Measurements from ENCODE around the gene SRBD1. TPM values are rescaled to one million over a fixed set of nuclear protein-coding genes. Genes with fewer than 3 reads are reported as not detected.

SRBD1 gene
- total and polyA plus RNA-seq, 4 donors, result 4.0 to 22.2 (median 10.0) TPM

DNA sequence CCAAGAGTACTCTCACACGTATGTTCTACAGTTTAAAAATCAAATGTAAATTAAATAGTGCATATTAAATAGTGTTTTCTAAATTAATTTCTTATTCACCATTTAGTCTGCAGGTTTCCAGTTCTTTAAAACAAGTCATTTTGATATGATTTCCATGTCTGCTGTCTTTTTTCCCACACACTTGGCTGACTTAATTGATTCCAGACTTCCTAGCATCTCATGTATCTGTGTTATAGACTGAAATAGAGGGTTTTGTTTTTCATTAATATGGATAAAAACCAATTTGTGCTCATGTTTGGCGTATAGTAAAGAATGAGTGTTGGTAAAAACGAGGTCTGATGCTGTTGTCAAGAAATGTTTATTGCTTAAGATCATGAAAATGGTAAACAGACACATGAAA, 104.3 kb downstream of the SRBD1 start:
- H3K4me3 ChIP-seq (ENCODE audit: low read depth in 1 of 3, low read length in 3 of 3), result no peak overlapping the region
- no peak for DNase-seq (ENCODE audit: low spot score)
- 96% methylated on average over 3 of the region's 3 CpGs for WGBS

DNA sequence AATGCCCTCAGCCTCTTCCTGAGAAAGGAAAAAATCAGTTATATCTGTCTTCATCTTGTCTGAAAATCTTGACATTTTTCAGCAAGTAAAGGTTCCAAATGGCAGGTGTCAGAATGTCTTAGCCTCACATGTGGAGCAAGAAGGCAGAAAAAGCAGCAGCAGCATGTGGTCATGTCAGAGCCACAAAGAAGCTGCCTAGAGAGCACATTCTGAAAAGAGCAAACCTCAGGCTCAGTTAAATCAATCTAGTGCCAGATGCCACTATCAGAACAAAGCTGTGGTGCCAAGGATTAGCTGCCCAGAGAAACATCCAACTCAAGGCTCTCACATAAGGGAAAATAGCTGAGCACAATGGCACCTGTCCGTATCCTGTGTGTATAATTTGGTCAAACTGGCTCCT, 105.9 kb downstream of the SRBD1 start:
- H3K9ac ChIP-seq (ENCODE audit: low read depth in 1 of 2, low read length in 2 of 2), result no peak overlapping the region
- no peak overlapping the region for H3K27ac ChIP-seq (ENCODE audit: low read depth in 1 of 2, low read length in 2 of 2)
- no peaks in the 10 kb centered on the region for H3K36me3 ChIP-seq (ENCODE audit: control insufficient read depth in 4 of 4, insufficient read depth in 3 of 4, low read depth in 1 of 4, low read length in 3 of 4)
- H3K4me1 ChIP-seq (ENCODE audit: control insufficient read depth in 4 of 4, insufficient read depth in 4 of 4, low read length in 3 of 4), result peaks cover 0 to 1% (median 0%) of the 10 kb centered on the region in 4 donors
- DNase-seq (ENCODE audit: low spot score), result no peak
- H3K9me3 ChIP-seq (ENCODE audit: control insufficient read depth in 4 of 4, low read length in 3 of 4), result no peaks in the 10 kb centered on the region
- no peaks in the 10 kb centered on the region for H3K27me3 ChIP-seq (ENCODE audit: control insufficient read depth in 4 of 4, insufficient read depth in 4 of 4, low read length in 3 of 4)
- WGBS, result 98% methylated on average over 1 of the region's 1 CpG
- H3K4me3 ChIP-seq (ENCODE audit: low read depth in 1 of 3, low read length in 3 of 3), result no peak overlapping the region
- TF ChIP-seq, protein P1, sequence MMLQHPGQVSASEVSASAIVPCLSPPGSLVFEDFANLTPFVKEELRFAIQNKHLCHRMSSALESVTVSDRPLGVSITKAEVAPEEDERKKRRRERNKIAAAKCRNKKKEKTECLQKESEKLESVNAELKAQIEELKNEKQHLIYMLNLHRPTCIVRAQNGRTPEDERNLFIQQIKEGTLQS (IDR thresholded peaks at IDR 0.05), result no peak
- TF ChIP-seq, protein P2, sequence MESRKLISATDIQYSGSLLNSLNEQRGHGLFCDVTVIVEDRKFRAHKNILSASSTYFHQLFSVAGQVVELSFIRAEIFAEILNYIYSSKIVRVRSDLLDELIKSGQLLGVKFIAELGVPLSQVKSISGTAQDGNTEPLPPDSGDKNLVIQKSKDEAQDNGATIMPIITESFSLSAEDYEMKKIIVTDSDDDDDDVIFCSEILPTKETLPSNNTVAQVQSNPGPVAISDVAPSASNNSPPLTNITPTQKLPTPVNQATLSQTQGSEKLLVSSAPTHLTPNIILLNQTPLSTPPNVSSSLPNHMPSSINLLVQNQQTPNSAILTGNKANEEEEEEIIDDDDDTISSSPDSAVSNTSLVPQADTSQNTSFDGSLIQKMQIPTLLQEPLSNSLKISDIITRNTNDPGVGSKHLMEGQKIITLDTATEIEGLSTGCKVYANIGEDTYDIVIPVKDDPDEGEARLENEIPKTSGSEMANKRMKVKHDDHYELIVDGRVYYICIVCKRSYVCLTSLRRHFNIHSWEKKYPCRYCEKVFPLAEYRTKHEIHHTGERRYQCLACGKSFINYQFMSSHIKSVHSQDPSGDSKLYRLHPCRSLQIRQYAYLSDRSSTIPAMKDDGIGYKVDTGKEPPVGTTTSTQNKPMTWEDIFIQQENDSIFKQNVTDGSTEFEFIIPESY (IDR thresholded peaks at IDR 0.05), result no peak
- TF ChIP-seq GABPA (IDR thresholded peaks at IDR 0.05 in 1 of 2, conservative IDR thresholded peaks at IDR 0.05 in 1 of 2) (no peak), RXRA (IDR thresholded peaks at IDR 0.05) (no peak), HNF4G (IDR thresholded peaks at IDR 0.05) (no peak), RAD21 (IDR thresholded peaks at IDR 0.05) (no peak), FOXA2 (IDR thresholded peaks at IDR 0.05) (no peak), JUND (IDR thresholded peaks at IDR 0.05) (no peak)

More for the DNA sequence above, 104.3 kb downstream of the SRBD1 start:
- TF ChIP-seq, protein P3, sequence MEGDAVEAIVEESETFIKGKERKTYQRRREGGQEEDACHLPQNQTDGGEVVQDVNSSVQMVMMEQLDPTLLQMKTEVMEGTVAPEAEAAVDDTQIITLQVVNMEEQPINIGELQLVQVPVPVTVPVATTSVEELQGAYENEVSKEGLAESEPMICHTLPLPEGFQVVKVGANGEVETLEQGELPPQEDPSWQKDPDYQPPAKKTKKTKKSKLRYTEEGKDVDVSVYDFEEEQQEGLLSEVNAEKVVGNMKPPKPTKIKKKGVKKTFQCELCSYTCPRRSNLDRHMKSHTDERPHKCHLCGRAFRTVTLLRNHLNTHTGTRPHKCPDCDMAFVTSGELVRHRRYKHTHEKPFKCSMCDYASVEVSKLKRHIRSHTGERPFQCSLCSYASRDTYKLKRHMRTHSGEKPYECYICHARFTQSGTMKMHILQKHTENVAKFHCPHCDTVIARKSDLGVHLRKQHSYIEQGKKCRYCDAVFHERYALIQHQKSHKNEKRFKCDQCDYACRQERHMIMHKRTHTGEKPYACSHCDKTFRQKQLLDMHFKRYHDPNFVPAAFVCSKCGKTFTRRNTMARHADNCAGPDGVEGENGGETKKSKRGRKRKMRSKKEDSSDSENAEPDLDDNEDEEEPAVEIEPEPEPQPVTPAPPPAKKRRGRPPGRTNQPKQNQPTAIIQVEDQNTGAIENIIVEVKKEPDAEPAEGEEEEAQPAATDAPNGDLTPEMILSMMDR (IDR thresholded peaks at IDR 0.05; ENCODE audit: low read depth, low read length, missing input control), result no peak
- TF ChIP-seq, protein P4, sequence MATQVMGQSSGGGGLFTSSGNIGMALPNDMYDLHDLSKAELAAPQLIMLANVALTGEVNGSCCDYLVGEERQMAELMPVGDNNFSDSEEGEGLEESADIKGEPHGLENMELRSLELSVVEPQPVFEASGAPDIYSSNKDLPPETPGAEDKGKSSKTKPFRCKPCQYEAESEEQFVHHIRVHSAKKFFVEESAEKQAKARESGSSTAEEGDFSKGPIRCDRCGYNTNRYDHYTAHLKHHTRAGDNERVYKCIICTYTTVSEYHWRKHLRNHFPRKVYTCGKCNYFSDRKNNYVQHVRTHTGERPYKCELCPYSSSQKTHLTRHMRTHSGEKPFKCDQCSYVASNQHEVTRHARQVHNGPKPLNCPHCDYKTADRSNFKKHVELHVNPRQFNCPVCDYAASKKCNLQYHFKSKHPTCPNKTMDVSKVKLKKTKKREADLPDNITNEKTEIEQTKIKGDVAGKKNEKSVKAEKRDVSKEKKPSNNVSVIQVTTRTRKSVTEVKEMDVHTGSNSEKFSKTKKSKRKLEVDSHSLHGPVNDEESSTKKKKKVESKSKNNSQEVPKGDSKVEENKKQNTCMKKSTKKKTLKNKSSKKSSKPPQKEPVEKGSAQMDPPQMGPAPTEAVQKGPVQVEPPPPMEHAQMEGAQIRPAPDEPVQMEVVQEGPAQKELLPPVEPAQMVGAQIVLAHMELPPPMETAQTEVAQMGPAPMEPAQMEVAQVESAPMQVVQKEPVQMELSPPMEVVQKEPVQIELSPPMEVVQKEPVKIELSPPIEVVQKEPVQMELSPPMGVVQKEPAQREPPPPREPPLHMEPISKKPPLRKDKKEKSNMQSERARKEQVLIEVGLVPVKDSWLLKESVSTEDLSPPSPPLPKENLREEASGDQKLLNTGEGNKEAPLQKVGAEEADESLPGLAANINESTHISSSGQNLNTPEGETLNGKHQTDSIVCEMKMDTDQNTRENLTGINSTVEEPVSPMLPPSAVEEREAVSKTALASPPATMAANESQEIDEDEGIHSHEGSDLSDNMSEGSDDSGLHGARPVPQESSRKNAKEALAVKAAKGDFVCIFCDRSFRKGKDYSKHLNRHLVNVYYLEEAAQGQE (IDR thresholded peaks at IDR 0.05), result no peak
- TF ChIP-seq HNF4A (conservative IDR thresholded peaks at IDR 0.05), result no peak
- no peak for TF ChIP-seq JUND (IDR thresholded peaks at IDR 0.05)
- no peak for TF ChIP-seq TAF1 (conservative IDR thresholded peaks at IDR 0.05)
- TF ChIP-seq SP1 (IDR thresholded peaks at IDR 0.05), result no peak
- TF ChIP-seq HNF4G (IDR thresholded peaks at IDR 0.05), result no peak
- TF ChIP-seq NR2F2 (IDR thresholded peaks at IDR 0.05), result no peak
- TF ChIP-seq GABPA (IDR thresholded peaks at IDR 0.05 in 1 of 2, conservative IDR thresholded peaks at IDR 0.05 in 1 of 2), result no peak
- no peak for TF ChIP-seq FOXA1 (IDR thresholded peaks at IDR 0.05)
- TF ChIP-seq, protein P1 (IDR thresholded peaks at IDR 0.05), result no peak
- TF ChIP-seq EGR1 (IDR thresholded peaks at IDR 0.05; ENCODE audit: low read depth in 2 of 2), result no peak
- TF ChIP-seq, protein P2 (IDR thresholded peaks at IDR 0.05), result no peak
- TF ChIP-seq, protein P5, sequence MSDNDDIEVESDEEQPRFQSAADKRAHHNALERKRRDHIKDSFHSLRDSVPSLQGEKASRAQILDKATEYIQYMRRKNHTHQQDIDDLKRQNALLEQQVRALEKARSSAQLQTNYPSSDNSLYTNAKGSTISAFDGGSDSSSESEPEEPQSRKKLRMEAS (IDR thresholded peaks at IDR 0.05), result no peak
- no peak for TF ChIP-seq RXRA (IDR thresholded peaks at IDR 0.05)
- no peak for TF ChIP-seq FOXA2 (IDR thresholded peaks at IDR 0.05)
- no peaks in the 10 kb centered on the region for H3K9me3 ChIP-seq (ENCODE audit: control insufficient read depth in 4 of 4, low read length in 3 of 4)
- no peak overlapping the region for H3K9ac ChIP-seq (ENCODE audit: low read depth in 1 of 2, low read length in 2 of 2)
- H3K4me1 ChIP-seq (ENCODE audit: control insufficient read depth in 4 of 4, insufficient read depth in 4 of 4, low read length in 3 of 4), result peaks cover 0 to 1% (median 0%) of the 10 kb centered on the region in 4 donors
- no peaks in the 10 kb centered on the region for H3K36me3 ChIP-seq (ENCODE audit: control insufficient read depth in 4 of 4, insufficient read depth in 3 of 4, low read depth in 1 of 4, low read length in 3 of 4)
- H3K27ac ChIP-seq (ENCODE audit: low read depth in 1 of 2, low read length in 2 of 2), result no peak overlapping the region
- no peaks in the 10 kb centered on the region for H3K27me3 ChIP-seq (ENCODE audit: control insufficient read depth in 4 of 4, insufficient read depth in 4 of 4, low read length in 3 of 4)
